ENCODE measurements around the gene S100A10. TPM values are rescaled to one million over a fixed set of nuclear protein-coding genes. Genes with fewer than 3 reads are reported as not detected.

Gene S100A10
- total RNA-seq, 4 donors from 2014 or later: 152 to 404 (median 235) TPM

- no peak for TF ChIP-seq CTCF (IDR thresholded peaks at IDR 0.05; ENCODE audit: low read depth)
These were observed 20.1 kb upstream of the S100A10 start for GRCh38 chr1:152013664-152014237.

- no peak for TF ChIP-seq CTCF (IDR thresholded peaks at IDR 0.05; ENCODE audit: low read depth)
These were observed 16.0 kb upstream of the S100A10 start for GRCh38 chr1:152009691-152010090.

- no peak for TF ChIP-seq CTCF (IDR thresholded peaks at IDR 0.05; ENCODE audit: low read depth)
These were observed 13.4 kb upstream of the S100A10 start for GRCh38 chr1:152007047-152007446.

- TF ChIP-seq CTCF (IDR thresholded peaks at IDR 0.05; ENCODE audit: low read depth): no peak
These were observed 11.8 kb upstream of the S100A10 start for GRCh38 chr1:152005360-152005912.

GRCh38 chr1:152003846-152004442, 10.3 kb upstream of the S100A10 start:
- no peak for TF ChIP-seq CTCF (IDR thresholded peaks at IDR 0.05; ENCODE audit: low read depth)

GRCh38 chr1:152002960-152003359, 9.3 kb upstream of the S100A10 start:
- no peak for TF ChIP-seq CTCF (IDR thresholded peaks at IDR 0.05; ENCODE audit: low read depth)

- TF ChIP-seq CTCF (IDR thresholded peaks at IDR 0.05; ENCODE audit: low read depth): no peak
These were observed 8.2 kb upstream of the S100A10 start for GRCh38 chr1:152001631-152002584.

Measured in subcutaneous adipose tissue (tissue), 4 donors.